ENCODE measurements around the gene EHBP1.

Gene EHBP1

GRCh38 chr2:63092857-63093256 lies 387.3 kb downstream of the EHBP1 start:
- DNase-seq, result no peak

- no peak for DNase-seq
Measured at GRCh38 chr2:63093502-63093901, 388.0 kb downstream of the EHBP1 start.

Data from eye (tissue), 1 donor.